OCI-LY1 (cell line): Measurements from ENCODE around the gene GALNT9.

ENCODE experiments used
- H2AFZ ChIP-seq: fragments of 200-600 bp; sonication (generic), shearing (Covaris generic); 2 replicates; pipeline ENCODE4 v1.6.0; 2014; ENCODE audit warnings: antibody characterized with exemption, mild to moderate bottlenecking, low read length
- H3F3A ChIP-seq: fragments of 200-600 bp; sonication (generic), shearing (Covaris generic); 2 replicates; pipeline ENCODE4 v1.6.0; 2014; ENCODE audit warnings: mild to moderate bottlenecking, antibody characterized with exemption, low read length, moderate library complexity; ENCODE audit not compliant: insufficient read depth
- H3K27ac ChIP-seq: fragments of 200-600 bp; sonication (generic); 2 replicates; pipeline ENCODE4 v1.5.1; 2014; ENCODE audit warnings: low read length, mixed run types, mild to moderate bottlenecking, low read depth; ENCODE audit not compliant: poor library complexity, severe bottlenecking
- H3K27me3 ChIP-seq: fragments of 200-600 bp; sonication (generic); 2 replicates; pipeline ENCODE4 v1.6.0; 2014; ENCODE audit warnings: antibody characterized with exemption, mild to moderate bottlenecking, low read length, moderate library complexity; ENCODE audit not compliant: insufficient read depth
- H3K36me3 ChIP-seq: fragments of 200-600 bp; sonication (generic); 2 replicates; pipeline ENCODE4 v1.6.1; 2014; ENCODE audit warnings: mild to moderate bottlenecking, antibody characterized with exemption, low read length, moderate library complexity, mixed read lengths; ENCODE audit not compliant: insufficient read depth
- H3K4me1 ChIP-seq: fragments of 200-600 bp; sonication (generic); 2 replicates; pipeline ENCODE4 v1.5.1; 2014; ENCODE audit warnings: mild to moderate bottlenecking, low read length, moderate library complexity; ENCODE audit not compliant: insufficient read depth, severe bottlenecking
- H3K4me2 ChIP-seq: fragments of 200-600 bp; sonication (generic), shearing (Covaris generic); 2 replicates; pipeline ENCODE4 v1.6.1; 2014; ENCODE audit warnings: low read length
- H3K4me3 ChIP-seq: fragments of 200-600 bp; sonication (generic); 2 replicates; pipeline ENCODE4 v1.5.1; 2014; ENCODE audit warnings: low read length, low read depth, mild to moderate bottlenecking, mixed read lengths; ENCODE audit not compliant: poor library complexity, severe bottlenecking
- H3K79me2 ChIP-seq: fragments of 200-600 bp; shearing (Covaris generic); 2 replicates; pipeline ENCODE4 v1.6.1; 2016; ENCODE audit warnings: mixed run types, low read length, mixed read lengths; ENCODE audit not compliant: insufficient read depth
- H3K9ac ChIP-seq: fragments of 200-600 bp; sonication (generic), shearing (Covaris generic); 2 replicates; pipeline ENCODE4 v1.6.1; 2014; ENCODE audit warnings: mild to moderate bottlenecking, low read length, mixed read lengths
- H3K9me2 ChIP-seq: fragments of 200-600 bp; sonication (generic), shearing (Covaris generic); 2 replicates; pipeline ENCODE4 v1.6.1; 2014; ENCODE audit warnings: low read depth, mild to moderate bottlenecking, low read length, mixed read lengths
- H3K9me3 ChIP-seq: fragments of 200-600 bp; shearing (Covaris generic); 2 replicates; pipeline ENCODE4 v1.6.1; 2014; ENCODE audit warnings: low read length, mixed read lengths
- H4K20me1 ChIP-seq: fragments of 200-600 bp; sonication (generic), shearing (Covaris generic); 2 replicates; pipeline ENCODE4 v1.6.0; 2016; ENCODE audit warnings: mild to moderate bottlenecking, low read length; ENCODE audit not compliant: insufficient read depth
- CTCF ChIP-seq: fragments of 200-600 bp; sonication (generic), shearing (Covaris generic); IDR thresholded peaks from 2 replicates; pipeline ENCODE4 v1.5.1; 2017; ENCODE audit warnings: mild to moderate bottlenecking, antibody characterized with exemption, low read length, moderate library complexity, mixed read lengths
- EZH2 ChIP-seq: fragments of 200-600 bp; sonication (generic), shearing (Covaris generic); IDR thresholded peaks from 2 replicates; pipeline ENCODE4 v1.8.0; 2017; ENCODE audit warnings: borderline replicate concordance, mixed run types, mild to moderate bottlenecking, antibody characterized with exemption, low read length, moderate library complexity, mixed read lengths

The GALNT9 gene

GRCh38 chr12:132185705-132186104 is 143.7 kb downstream of the GALNT9 start:
- no peaks in the 10 kb centered on the region for H3K36me3 ChIP-seq
- H4K20me1 ChIP-seq: no peaks in the 10 kb centered on the region
- H3K4me2 ChIP-seq: no peak overlapping the region
- TF ChIP-seq CTCF: no peak
- H3K79me2 ChIP-seq: no peaks in the 10 kb centered on the region
- no peaks in the 10 kb centered on the region for H3K9me2 ChIP-seq
- no peaks in the 10 kb centered on the region for H3F3A ChIP-seq
- no peak overlapping the region for H3K27ac ChIP-seq
- H2AFZ ChIP-seq: no peak overlapping the region
- no peak overlapping the region for H3K4me3 ChIP-seq
- peaks cover 8% of the 10 kb centered on the region for H3K4me1 ChIP-seq
- no peak overlapping the region for H3K9ac ChIP-seq
- H3K9me3 ChIP-seq: no peaks in the 10 kb centered on the region
- H3K27me3 ChIP-seq: peaks cover 4% of the 10 kb centered on the region; the same call in 1 of the 2 replicates

- no peak for TF ChIP-seq CTCF
- no peak for TF ChIP-seq EZH2
- peaks cover 8% of the 10 kb centered on the region for H3K27me3 ChIP-seq
Observed at GRCh38 chr12:132182711-132183365, 146.6 kb downstream of the GALNT9 start.

DNA sequence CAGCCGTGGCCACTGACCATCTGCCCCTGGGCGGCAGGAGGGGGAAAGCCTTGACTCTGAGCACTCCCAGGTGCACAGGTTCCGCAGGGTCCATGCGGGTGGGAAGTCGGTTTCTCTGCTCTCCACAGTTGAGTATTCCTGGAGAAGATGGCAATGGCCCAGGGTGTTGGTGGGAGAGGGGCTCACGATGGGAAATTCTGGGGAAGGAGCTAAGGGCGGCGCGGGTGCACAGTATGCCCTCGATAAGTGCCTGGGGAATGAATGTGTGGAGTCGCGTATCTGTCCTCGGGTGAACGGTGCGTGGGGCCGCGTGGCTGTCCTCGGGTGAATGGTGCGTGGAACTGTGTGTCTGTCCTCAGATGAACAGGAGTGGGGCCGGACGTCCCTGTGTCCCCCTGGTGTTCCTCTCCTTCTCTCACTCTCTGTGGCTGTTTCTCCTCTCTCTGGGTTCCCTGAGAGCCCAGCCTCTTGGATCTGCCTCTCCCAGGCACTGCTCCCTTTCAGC is 147.1 kb downstream of the GALNT9 start:
- Histone ChIP-seq H3K4me2 (no peak overlapping the region), H3K79me2 (no peaks in the 10 kb centered on the region), H3K36me3 (no peaks in the 10 kb centered on the region), H3K9ac (no peak overlapping the region), H3K27me3 (peaks cover 8% of the 10 kb centered on the region), H3K9me2 (no peaks in the 10 kb centered on the region), H3K4me3 (no peak overlapping the region), H2AFZ (no peak overlapping the region), H3K9me3 (no peaks in the 10 kb centered on the region), H3F3A (no peaks in the 10 kb centered on the region), H3K4me1 (no peaks in the 10 kb centered on the region), H3K27ac (no peak overlapping the region), H4K20me1 (no peaks in the 10 kb centered on the region)
- TF ChIP-seq CTCF: no peak
- TF ChIP-seq EZH2: no peak

More at GRCh38 chr12:132182711-132183365, 146.6 kb downstream of the GALNT9 start:
- Histone ChIP-seq H3K4me1 (no peaks in the 10 kb centered on the region), H3K9ac (no peak overlapping the region), H3K4me3 (no peak overlapping the region), H3K27ac (no peak overlapping the region), H2AFZ (no peak overlapping the region), H3K36me3 (no peaks in the 10 kb centered on the region), H3K79me2 (no peaks in the 10 kb centered on the region), H3K4me2 (no peak overlapping the region), H3K9me3 (no peaks in the 10 kb centered on the region), H4K20me1 (no peaks in the 10 kb centered on the region), H3F3A (no peaks in the 10 kb centered on the region), H3K9me2 (no peaks in the 10 kb centered on the region)
